Body of pancreas (tissue), 4 donors: ENCODE results near the gene RD3L.

Experiments used
- POLR2A ChIP-seq, 3 donors: fragments of 450-650 bp; IDR thresholded peaks; one replicate each; pipeline ENCODE4 v1.6.1; 2016; ENCODE audit warnings: antibody characterized with exemption in 3 of 3, mild to moderate bottlenecking in 2 of 3
- TF ChIP-seq, protein P1 (sequence below), 7 experiments: fragments of 450-650 bp in 4 of 7; fragments of 200-600 bp in 3 of 7; sonication (generic) in 3 of 7; IDR thresholded peaks; one replicate each; pipeline ENCODE4 v1.5.1; 2016 to 2019; ENCODE audit warnings: antibody characterized with exemption in 7 of 7

DNA sequence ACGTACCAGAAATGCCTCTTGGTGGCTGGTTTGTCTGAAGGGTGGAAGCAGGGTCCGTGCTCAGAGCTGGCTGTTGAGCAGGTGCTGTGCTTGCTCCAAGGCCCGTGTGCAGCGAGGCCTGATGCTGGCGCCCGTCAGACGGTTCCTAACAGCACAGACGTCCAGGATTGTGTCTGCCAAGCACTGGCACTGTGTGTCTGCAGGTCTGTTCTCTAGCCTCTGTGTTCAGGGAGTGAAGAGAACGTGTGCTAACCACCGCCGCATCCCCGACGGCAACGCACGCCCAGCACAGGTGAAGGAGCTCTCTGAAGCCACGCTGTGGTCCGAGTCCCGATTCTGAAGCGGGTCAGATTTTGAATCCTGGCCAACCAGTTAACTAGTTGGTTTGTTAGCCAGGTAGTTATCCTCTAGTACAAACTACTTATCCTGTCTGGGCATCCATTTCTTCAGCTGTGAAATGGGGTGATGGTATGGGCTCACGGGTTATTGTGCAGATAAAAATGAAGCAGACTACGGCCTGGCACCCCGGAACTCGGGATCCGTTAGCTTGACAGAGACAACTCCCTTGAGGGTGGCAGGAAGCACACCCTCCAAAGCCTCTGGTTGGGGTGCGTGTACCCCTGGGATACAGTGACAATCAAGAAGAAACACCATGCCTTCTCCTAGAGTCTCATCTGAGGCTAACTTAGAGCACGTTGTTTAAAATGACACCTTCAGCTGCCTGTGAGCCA lies 32.6 kb downstream of the RD3L start:
- TF ChIP-seq, protein P1, sequence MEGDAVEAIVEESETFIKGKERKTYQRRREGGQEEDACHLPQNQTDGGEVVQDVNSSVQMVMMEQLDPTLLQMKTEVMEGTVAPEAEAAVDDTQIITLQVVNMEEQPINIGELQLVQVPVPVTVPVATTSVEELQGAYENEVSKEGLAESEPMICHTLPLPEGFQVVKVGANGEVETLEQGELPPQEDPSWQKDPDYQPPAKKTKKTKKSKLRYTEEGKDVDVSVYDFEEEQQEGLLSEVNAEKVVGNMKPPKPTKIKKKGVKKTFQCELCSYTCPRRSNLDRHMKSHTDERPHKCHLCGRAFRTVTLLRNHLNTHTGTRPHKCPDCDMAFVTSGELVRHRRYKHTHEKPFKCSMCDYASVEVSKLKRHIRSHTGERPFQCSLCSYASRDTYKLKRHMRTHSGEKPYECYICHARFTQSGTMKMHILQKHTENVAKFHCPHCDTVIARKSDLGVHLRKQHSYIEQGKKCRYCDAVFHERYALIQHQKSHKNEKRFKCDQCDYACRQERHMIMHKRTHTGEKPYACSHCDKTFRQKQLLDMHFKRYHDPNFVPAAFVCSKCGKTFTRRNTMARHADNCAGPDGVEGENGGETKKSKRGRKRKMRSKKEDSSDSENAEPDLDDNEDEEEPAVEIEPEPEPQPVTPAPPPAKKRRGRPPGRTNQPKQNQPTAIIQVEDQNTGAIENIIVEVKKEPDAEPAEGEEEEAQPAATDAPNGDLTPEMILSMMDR (IDR thresholded peaks at IDR 0.05) = no peak
- no peak for TF ChIP-seq POLR2A (IDR thresholded peaks at IDR 0.05)
